GM12891 (cell line): ENCODE data around the gene LACRT.

Experiments used
- POLR2A ChIP-seq: IDR thresholded peaks from 2 replicates; pipeline ENCODE4 v1.6.1; 2011; ENCODE audit warnings: low read depth, low read length, control low read depth
- POLR2AphosphoS5 ChIP-seq: IDR thresholded peaks from 2 replicates; pipeline ENCODE4 v1.6.1; 2011; ENCODE audit warnings: low read depth, low read length, control low read depth
- TAF1 ChIP-seq: IDR thresholded peaks from 2 replicates; pipeline ENCODE4 v1.6.1; 2011; ENCODE audit warnings: low read depth, low read length, control low read depth

DNA sequence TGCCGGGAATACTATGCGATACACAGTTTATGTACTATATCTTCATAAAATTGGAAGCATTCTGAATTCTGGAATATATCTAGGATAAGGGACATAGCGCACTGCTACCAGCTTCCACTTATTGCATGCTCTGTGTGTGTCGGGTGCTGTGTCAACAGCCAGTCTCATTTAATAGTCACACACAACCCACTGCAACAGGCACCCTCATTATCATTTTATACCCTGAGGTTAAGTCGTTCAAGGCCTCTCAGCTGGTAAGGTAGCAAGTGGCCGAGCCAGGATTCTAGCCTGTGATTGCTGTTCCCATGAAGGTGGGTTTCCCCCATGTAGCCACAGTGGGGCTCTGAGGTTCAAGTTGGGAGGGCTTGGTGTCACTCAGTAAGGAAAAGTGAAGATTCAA, 53.3 kb downstream of the LACRT start:
- TF ChIP-seq TAF1 (no peak), POLR2A (no peak), POLR2AphosphoS5 (no peak)
